NCI-H2196 (cell line): ENCODE results near the gene RANBP17.

Experiments used
- DNase-seq: peaks from one replicate; lab custom pipeline; 2025; ENCODE audit not compliant: unreplicated experiment; lab: John Stamatoyannopoulos, UW

RANBP17 gene

GRCh38 chr5:171080186-171080938 lies 218.5 kb downstream of the RANBP17 start:
- no peak for DNase-seq

GRCh38 chr5:171081319-171081718 lies 219.5 kb downstream of the RANBP17 start:
- DNase-seq = no peak

GRCh38 chr5:171092194-171092593 lies 230.4 kb downstream of the RANBP17 start:
- DNase-seq = no peak

- DNase-seq = no peak
Observed at GRCh38 chr5:171093598-171093997, 231.8 kb downstream of the RANBP17 start.

- no peak for DNase-seq
Observed at GRCh38 chr5:171094356-171094755, 232.5 kb downstream of the RANBP17 start.

- DNase-seq = no peak
Observed at GRCh38 chr5:171102877-171103610, 241.2 kb downstream of the RANBP17 start.

GRCh38 chr5:171107669-171108068 lies 245.9 kb downstream of the RANBP17 start:
- DNase-seq = no peak

- no peak for DNase-seq
Observed at GRCh38 chr5:171115519-171115918, 253.7 kb downstream of the RANBP17 start.

- DNase-seq = no peak
Observed at GRCh38 chr5:171116719-171117118, 254.9 kb downstream of the RANBP17 start.

GRCh38 chr5:171120986-171121622 lies 259.3 kb downstream of the RANBP17 start:
- no peak for DNase-seq

- DNase-seq = no peak
Observed at GRCh38 chr5:171121638-171122037, 259.8 kb downstream of the RANBP17 start.

- DNase-seq = peak; percentile 30
Observed at GRCh38 chr5:171122372-171122771, 260.6 kb downstream of the RANBP17 start.

GRCh38 chr5:171123417-171123816 lies 261.6 kb downstream of the RANBP17 start:
- DNase-seq = no peak

- DNase-seq = no peak
Observed at GRCh38 chr5:171127314-171127713, 265.5 kb downstream of the RANBP17 start.

GRCh38 chr5:171128136-171128535 lies 266.3 kb downstream of the RANBP17 start:
- DNase-seq = no peak

- no peak for DNase-seq
Observed at GRCh38 chr5:171129308-171129707, 267.5 kb downstream of the RANBP17 start.

- DNase-seq = no peak
Observed at GRCh38 chr5:171131497-171131896, 269.7 kb downstream of the RANBP17 start.

GRCh38 chr5:171137768-171138525 lies 276.1 kb downstream of the RANBP17 start:
- no peak for DNase-seq

GRCh38 chr5:171139227-171139626 lies 277.4 kb downstream of the RANBP17 start:
- no peak for DNase-seq

GRCh38 chr5:171142617-171143016 lies 280.8 kb downstream of the RANBP17 start:
- DNase-seq = no peak

- no peak for DNase-seq
Observed at GRCh38 chr5:171143171-171143570, 281.4 kb downstream of the RANBP17 start.
